SIG-M5 treated with dmso at 0.1 percent for 504 hours (cell line): ENCODE data around the gene PUSL1.

Source experiments
- DNase-seq: peaks from one replicate; lab custom pipeline; 2025; ENCODE audit not compliant: unreplicated experiment; lab: John Stamatoyannopoulos, UW

The PUSL1 gene

GRCh38 chr1:1351511-1352427, 43.4 kb downstream of the PUSL1 start:
- DNase-seq, result no peak

GRCh38 chr1:1352786-1353388, 44.5 kb downstream of the PUSL1 start:
- no peak for DNase-seq

- DNase-seq, result no peak
Observed at GRCh38 chr1:1353389-1354151, 45.2 kb downstream of the PUSL1 start.

- no peak for DNase-seq
Observed at GRCh38 chr1:1354271-1355247, 46.2 kb downstream of the PUSL1 start.

DNA sequence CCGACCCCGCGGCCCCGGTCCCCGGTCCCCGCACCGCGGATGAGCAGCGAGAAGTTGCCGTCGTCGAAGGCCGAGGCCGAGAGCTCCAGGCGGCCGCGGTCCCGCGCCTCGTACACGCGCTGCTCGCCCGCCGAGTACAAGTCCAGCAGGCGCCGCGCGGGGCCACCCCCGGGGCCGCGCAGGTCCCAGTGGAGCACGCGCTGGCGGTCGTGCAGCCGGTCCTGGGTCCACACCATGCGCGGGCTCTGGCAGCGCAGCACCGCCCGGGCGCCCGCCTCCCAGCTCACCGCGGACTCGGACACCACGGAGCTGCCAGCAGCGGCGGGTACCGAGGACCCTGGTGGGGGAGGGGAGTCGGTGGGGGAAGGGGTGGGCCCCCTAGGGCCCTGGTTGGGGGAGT, 47.0 kb downstream of the PUSL1 start:
- no peak for DNase-seq

- DNase-seq, result no peak
Observed at GRCh38 chr1:1356166-1356795, 47.9 kb downstream of the PUSL1 start.

GRCh38 chr1:1356796-1357401, 48.5 kb downstream of the PUSL1 start:
- DNase-seq, result no peak

DNA sequence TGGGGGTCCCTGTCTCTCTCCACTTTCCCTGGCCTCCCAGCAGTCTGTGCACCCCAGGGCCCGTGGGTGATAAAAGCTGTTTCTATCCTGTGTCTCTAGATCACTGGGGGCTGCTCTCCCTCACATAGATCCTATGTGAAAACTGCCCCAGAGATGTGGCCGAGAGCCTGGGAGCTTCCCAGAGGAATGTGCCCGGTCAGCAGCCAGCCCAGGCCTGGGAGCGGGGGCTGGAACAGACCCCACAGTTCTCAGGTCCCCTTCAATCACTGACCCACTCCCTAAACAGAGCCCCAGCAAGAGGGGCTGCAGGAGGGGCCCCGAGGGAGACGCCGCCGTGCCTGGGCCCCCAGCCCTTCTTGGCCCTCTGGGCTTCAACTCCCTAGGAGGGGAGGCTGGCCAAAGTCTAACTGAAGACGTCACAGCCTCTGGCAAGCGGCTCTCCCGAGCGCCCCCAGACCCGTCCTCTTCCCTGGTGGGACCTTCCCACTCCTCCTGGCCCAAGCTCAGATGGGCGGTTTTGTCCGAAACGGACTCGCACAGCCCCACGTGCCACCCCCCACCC, 49.6 kb downstream of the PUSL1 start:
- DNase-seq, result no peak

- no peak for DNase-seq
Observed at GRCh38 chr1:1358433-1359271, 50.3 kb downstream of the PUSL1 start, which contains the start of gene MXRA8. Gene MXRA8, minus strand, starts transcription at chr1:1358555. Its CDS starts 51 bp downstream, at chr1:1358504.

GRCh38 chr1:1359308-1359663, 50.9 kb downstream of the PUSL1 start:
- DNase-seq, result no peak

GRCh38 chr1:1359664-1360468, 51.5 kb downstream of the PUSL1 start:
- DNase-seq, result no peak

DNA sequence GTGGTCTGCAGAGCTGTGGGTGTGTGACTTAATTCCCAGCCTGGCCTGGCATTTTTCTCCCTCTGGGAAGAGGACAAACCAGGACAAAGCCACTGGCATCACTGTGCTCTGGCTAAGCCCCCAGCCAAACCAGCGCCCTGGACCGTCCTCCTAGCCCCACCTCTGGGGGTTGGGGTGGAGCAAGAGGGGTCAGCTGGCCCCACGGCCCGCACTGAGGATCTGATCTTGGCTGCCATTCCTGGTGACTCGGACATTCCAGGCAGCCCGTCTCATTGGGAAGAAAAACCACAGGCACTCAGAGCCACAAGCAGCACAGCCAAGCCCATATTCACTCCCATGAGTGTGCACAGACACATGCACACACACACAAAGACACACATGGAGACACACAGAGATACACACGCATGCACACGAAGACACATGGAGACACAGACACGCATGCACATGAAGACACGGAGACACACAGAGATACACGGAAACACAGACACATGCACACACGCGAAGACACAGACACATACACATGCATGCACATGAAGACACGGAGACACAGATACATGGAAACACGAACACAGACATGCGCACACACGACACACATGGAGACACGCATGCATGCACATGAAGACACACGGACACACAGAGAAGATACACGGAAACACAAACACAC, 52.2 kb downstream of the PUSL1 start:
- no peak for DNase-seq
